Stimulated activated CD4-positive, alpha-beta T cell treated with anti-CD3 and anti-CD28 coated beads, Interleukin-15, amount 100 ng/mL, for 48 hours (primary cell): ENCODE data around the gene ANTXR2.
"Not testable (repeated sequence)": the region's sequence is repeated elsewhere in the genome, so short reads cannot be mapped to it uniquely, and the experiment has no call there.

Source experiments
- DNase-seq, 2 donors: peaks; one replicate each; pipeline ENCODE4 v3.0.0-alpha.2; 2020; ENCODE audit warnings: low read depth in 2 of 2

The ANTXR2 gene

GRCh38 chr4:79991100-79991499 lies 81.9 kb downstream of the ANTXR2 start:
- DNase-seq: not testable (repeated sequence)

- DNase-seq: no peak
Observed at GRCh38 chr4:79987401-79987800, 85.6 kb downstream of the ANTXR2 start.

- DNase-seq: no peak
Observed at GRCh38 chr4:79983431-79983830, 89.6 kb downstream of the ANTXR2 start.

- no peak for DNase-seq
Observed at GRCh38 chr4:79982601-79983322, 90.3 kb downstream of the ANTXR2 start.

- DNase-seq: no peak
Observed at GRCh38 chr4:79980448-79980847, 92.6 kb downstream of the ANTXR2 start.

- DNase-seq: no peak
Observed at GRCh38 chr4:79979785-79980437, 93.1 kb downstream of the ANTXR2 start.

DNA sequence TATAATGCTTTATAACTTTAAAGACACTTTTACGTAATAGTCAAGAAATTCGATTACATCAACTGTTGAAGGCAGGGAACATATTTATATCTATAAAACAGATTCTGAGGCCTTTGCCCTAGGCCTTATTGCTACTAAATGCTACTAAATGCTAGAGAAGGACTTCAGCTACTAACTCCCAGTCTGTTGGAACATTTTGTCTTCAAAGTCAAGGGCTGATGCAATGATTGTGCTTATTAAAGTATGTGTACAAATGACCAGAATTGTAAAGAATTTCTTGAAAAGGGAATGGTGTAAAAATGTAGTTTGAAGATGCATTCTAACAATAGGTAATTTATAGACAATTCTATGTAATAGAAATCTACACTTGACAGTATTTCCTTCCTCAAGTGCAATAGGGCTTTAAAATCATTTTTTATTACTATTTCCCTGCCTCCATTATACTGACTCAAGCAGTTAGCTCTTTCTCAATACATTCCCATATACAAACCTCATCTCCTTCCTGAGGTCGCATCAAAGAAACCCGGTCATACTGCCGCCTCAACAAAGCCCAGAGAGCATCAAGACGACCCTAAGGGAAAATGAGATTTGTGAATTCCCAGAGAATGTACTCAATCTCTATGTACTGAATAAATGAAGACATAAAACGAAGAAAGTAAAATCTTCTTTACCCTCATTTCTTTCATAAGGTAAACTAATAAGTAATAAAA lies 95.7 kb downstream of the ANTXR2 start:
- no peak for DNase-seq

- no peak for DNase-seq
Observed at GRCh38 chr4:79964400-79965211, 108.4 kb downstream of the ANTXR2 start.

GRCh38 chr4:79964020-79964399 lies 109.0 kb downstream of the ANTXR2 start:
- DNase-seq: no peak

DNA sequence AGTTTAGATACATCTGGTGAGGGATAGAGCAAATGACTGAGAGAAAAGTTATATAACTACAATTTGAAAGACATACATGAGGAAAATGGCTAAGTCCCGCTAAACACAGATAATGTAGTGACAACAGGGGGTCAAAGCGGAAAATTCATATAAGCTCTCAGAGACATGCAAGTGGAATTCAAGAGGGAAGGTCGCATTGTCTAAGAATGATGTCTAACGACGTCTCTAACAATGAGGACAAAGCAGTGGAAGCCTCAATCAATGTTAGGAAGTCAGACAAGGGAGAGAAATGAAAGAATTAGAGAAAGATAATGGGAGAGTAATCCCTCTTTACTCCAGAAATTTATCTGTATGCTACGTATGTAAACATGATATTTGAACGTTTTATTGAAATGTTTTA lies 113.4 kb downstream of the ANTXR2 start:
- no peak for DNase-seq

DNA sequence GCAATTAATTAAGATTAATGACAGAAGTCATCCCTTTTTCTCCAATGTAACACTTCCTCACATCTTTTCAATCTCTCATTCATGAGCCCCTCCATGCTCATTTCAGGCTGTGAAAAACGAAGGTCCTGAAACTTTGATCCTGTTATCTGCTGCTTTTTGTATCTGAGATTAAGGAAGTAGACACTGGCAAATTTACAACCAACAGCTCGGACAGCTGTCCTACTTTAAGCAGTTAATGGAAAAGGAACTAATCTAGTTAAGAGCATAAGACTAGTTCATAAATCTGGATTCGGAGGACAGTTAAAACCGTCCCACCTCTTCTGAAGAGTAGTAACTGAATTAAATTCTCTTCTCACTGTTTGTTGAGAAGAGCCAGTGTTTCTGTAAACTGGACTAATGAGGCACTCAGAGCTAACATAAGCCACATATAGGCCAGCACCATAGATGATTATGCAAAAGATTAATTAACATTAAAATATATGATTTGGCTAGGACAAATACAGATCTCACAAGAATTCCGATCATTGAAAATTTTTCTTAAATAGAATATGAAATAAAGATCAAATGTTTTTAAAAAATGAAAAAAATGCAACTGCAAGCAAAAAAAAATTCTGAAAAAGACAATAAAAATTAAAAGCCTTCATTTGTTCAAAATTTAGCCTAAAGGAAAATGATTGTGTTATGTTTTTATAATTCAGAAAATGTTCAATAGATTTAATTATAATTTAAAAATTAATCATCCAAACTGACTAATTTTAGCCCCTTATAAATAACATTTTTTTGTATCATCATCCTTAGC lies 114.4 kb downstream of the ANTXR2 start:
- DNase-seq: no peak

- no peak for DNase-seq
Observed at GRCh38 chr4:79949178-79949577, 123.9 kb downstream of the ANTXR2 start.

GRCh38 chr4:79948739-79949138 lies 124.3 kb downstream of the ANTXR2 start:
- no peak for DNase-seq

- DNase-seq: no peak
Observed at GRCh38 chr4:79948261-79948660, 124.8 kb downstream of the ANTXR2 start.

- DNase-seq: no peak
Observed at GRCh38 chr4:79947386-79947785, 125.6 kb downstream of the ANTXR2 start.

DNA sequence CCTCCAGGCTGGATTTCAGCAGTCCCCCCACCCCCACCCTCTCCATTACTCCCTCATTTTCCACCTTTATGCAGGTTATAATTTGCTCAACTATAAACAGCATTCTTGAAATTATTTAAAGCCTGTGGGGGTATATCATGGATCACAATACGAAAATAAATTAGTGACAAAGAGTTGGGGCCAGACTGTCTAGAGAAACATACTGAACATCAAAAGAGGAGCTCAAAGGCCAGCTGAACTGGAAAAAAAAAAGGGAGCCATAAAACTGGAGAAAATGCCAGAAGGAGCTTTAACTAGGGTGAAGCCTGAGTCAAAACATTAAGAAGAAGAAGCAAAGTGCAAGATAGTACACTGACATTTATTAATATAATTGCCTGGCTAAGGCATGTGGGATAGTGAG lies 137.8 kb downstream of the ANTXR2 start:
- no peak for DNase-seq

DNA sequence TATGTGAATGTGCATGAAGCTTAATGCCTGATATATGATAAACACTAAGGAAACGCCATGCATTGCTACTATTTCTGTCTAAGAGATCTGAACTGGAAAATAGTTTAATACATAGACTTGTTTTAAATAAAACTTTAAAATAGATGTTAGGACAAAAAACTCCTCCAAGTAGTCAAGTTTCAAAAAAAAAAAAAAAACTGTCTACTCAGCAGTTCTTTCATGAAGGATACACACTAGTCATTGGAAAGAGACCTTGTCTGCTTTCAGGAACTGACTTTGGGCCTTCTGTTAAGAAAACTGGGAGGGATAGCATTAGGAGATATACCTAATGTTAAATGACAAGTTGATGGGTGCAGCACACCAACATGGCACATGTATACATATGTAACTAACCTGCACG lies 138.4 kb downstream of the ANTXR2 start:
- DNase-seq: no peak

DNA sequence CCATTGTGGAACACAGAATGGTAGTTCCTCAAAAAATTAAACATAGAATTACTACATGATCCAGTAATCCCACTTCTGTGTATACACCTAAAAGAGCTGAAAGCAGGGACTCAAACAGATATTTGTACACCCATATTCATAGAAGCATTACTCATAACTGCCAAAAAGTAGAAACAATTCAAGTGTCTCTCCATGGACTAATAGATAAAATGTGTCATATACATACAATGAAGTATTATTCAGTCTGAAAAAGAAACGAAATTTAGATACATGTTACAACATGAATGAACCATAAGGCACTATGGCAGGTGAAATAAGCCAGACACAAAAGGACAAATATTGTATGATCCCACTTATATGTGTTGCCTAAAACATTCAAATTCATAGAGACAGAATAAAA lies 145.1 kb downstream of the ANTXR2 start:
- DNase-seq: no peak

DNA sequence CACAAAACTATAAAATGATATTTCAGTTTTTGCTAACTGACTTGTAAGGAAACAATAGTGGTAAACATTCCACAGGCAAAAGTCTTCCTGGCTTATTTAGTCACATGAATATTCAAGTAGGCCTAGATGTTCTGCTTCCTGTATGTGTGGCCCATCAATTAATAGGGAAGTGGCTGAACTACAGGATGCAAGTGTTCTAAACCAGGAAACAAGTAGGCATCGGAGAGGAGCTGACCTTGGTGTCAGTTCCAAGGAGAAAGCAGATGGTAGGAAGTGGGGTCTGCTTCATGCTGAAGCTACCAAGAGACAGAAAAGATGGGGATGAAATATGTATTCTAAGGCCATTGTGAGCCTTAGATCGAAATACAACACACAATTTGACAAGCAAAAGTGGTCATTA lies 149.7 kb downstream of the ANTXR2 start:
- DNase-seq: no peak

GRCh38 chr4:79922011-79922410 lies 151.0 kb downstream of the ANTXR2 start:
- DNase-seq: no peak

DNA sequence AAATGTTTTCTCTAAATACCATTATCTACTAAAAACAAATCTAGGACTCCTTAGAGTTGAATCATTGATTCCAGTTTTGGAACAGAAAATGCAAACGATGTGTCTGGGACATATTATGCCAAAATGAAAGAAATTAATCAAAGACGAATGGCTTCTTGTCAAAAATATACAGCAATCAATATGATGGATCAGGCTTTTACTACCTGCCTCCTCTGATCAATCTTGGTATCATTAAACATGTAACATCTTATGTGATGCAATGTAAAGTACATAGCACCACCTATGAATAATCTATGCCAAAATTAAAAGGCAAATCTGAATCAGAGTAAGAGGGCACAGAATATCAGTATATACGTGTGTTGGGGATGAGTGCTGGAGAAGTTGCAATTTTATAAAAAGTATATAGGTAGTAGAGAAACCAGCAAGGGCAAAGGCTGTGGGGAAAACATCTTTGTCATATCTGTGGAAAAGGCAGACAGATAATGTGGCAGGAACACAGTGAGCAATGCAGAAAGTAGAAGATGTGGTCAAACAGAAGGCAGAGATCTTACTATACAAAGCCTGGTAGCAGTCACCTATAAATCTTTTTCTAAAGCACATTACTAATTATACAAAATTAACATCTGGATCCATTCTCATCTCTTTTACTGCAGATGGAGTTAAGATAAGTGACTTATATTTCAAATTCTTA lies 152.7 kb downstream of the ANTXR2 start:
- DNase-seq: no peak
